PC-9 (cell line): ENCODE results near the gene SLC35F3. TPM values are rescaled to one million over a fixed set of nuclear protein-coding genes. Genes with fewer than 3 reads are reported as not detected.

ENCODE experiments used
- BruUV-seq: library from RNA; stranded (reverse); fragments of 400-500 nt; replicated peaks from 2 replicates; lab custom pipeline; 2021; lab: Mats Ljungman, UMichigan
- CTCF ChIA-PET: fragments of 300-600 bp; sonication (Branson Sonifier 250); formaldehyde crosslinking; loops from one replicate; lab custom pipeline; 2022; ENCODE audit warnings: antibody characterized with exemption; lab: Charles Lee
- POLR2A ChIA-PET: fragments of 300-600 bp; sonication (Branson Sonifier 250); formaldehyde crosslinking; loops from one replicate; lab custom pipeline; 2022; ENCODE audit warnings: antibody characterized with exemption; ENCODE audit not compliant: unreplicated experiment; lab: Charles Lee
- DNase-seq, 2 experiments: peaks; one replicate each; pipeline versions ENCODE4 v3.0.0 to v3.0.0-alpha.2; 2015 to 2022; ENCODE audit warnings: mixed read lengths in 1 of 2
- H2AFZ ChIP-seq: fragments of 200-600 bp; sonication (generic); 2 replicates; pipeline ENCODE4 v1.8.1; 2017; ENCODE audit warnings: antibody characterized with exemption
- H3F3A ChIP-seq: fragments of 200-600 bp; sonication (generic); 2 replicates; pipeline ENCODE4 v1.8.1; 2017; ENCODE audit warnings: antibody characterized with exemption, mild to moderate bottlenecking, low read depth; ENCODE audit not compliant: insufficient read depth
- H3K27ac ChIP-seq: fragments of 200-600 bp; sonication (generic); 2 replicates; pipeline ENCODE4 v1.6.1; 2016; ENCODE audit warnings: mixed run types
- H3K27me3 ChIP-seq: fragments of 200-600 bp; sonication (generic); 2 replicates; pipeline ENCODE4 v1.6.1; 2016; ENCODE audit warnings: low read depth, mixed run types; ENCODE audit not compliant: insufficient read depth
- H3K36me3 ChIP-seq: fragments of 200-600 bp; sonication (generic); 2 replicates; pipeline ENCODE4 v1.6.1; 2016; ENCODE audit warnings: low read depth, mixed run types
- H3K4me1 ChIP-seq: fragments of 200-600 bp; sonication (generic); replicated peaks from 2 replicates; pipeline ENCODE4 v1.6.1; 2016; ENCODE audit warnings: mixed run types; ENCODE audit not compliant: insufficient read depth
- H3K4me2 ChIP-seq: fragments of 200-600 bp; sonication (generic); 2 replicates; pipeline ENCODE4 v1.6.1; 2017; ENCODE audit warnings: mixed run types
- H3K4me3 ChIP-seq: fragments of 200-600 bp; sonication (generic); 2 replicates; pipeline ENCODE4 v1.6.1; 2016; ENCODE audit warnings: mixed run types
- H3K79me2 ChIP-seq: fragments of 200-600 bp; sonication (generic); 2 replicates; pipeline ENCODE4 v1.6.1; 2017; ENCODE audit warnings: low read depth, mixed run types
- H3K9me2 ChIP-seq: fragments of 200-600 bp; sonication (generic); 2 replicates; pipeline ENCODE4 v1.8.1; 2017; ENCODE audit warnings: mild to moderate bottlenecking; ENCODE audit not compliant: insufficient read depth
- H3K9me3 ChIP-seq: fragments of 200-600 bp; sonication (generic); 2 replicates; pipeline ENCODE4 v1.8.1; 2016; ENCODE audit warnings: low read depth; ENCODE audit not compliant: insufficient read depth
- H4K20me1 ChIP-seq: fragments of 200-600 bp; sonication (generic); 2 replicates; pipeline ENCODE4 v1.8.1; 2017; ENCODE audit not compliant: insufficient read depth
- CTCF ChIP-seq: fragments of 200-600 bp; sonication (generic); conservative IDR thresholded peaks from 2 replicates; pipeline ENCODE4 v1.6.1; 2017; ENCODE audit warnings: mixed run types, antibody characterized with exemption, mild to moderate bottlenecking, moderate library complexity
- EZH2 ChIP-seq: fragments of 200-600 bp; sonication (generic); IDR thresholded peaks from 2 replicates; pipeline ENCODE4 v1.8.0; 2017; ENCODE audit warnings: antibody characterized with exemption, low read depth
- intact Hi-C: fragments of 100-400 bp; cut with micrococcal nuclease; formaldehyde crosslinking; loops from one replicate; pipeline ENCODE4 v1.10.0; 2022; ENCODE audit not compliant: unreplicated experiment
- total RNA-seq: library from RNA; stranded (reverse); gene quantifications from 2 replicates; pipeline ENCODE4 v1.2.3, GENCODE V29; 2021

Gene SLC35F3
- total RNA-seq, 1 experiment from 2014 or later, result 6.1 TPM

DNA sequence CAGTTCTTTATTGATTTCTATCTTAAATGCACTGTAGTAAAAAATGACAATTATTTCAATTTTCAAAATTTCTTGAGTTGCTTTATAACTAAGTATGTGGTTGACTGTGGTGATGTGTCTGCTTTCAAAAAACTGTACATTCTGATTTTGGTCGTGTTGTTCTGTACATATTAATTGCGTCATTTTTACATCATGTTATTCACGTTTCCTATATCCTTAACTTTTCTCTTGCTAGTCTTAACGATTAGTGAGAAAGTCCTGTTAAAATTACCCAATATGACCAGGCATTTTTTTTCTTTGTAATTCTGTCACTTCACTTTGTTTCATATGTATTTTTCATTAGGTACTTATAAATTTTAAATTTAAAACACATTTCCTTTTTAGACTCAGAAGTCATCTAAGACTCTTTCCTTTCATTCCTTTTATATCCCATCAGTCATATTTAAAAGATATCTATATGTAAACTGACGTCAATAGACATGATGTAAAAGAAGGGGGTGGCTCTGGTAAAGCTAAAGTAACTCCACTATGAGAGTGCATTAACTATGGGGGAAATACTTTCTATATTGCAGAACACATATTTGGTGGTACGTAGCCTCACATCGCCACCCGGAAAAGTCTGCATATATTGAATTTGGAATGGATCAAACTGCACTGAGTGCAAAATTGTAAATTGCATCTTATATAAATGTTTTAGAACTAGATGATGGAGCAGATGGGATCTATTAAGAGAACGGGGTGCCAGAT, 467.7 kb downstream of the SLC35F3 start:
- Histone ChIP-seq H3K4me3 (peak overlapping the region; percentile 98), H3K9me2 (no peaks in the 10 kb centered on the region), H3K36me3 (peaks cover 10% of the 10 kb centered on the region), H3K9me3 (0 out of 2 replicates have a peak, but pooled peaks cover 9% of the 10 kb centered on the region), H3K27ac (peak overlapping the region; percentile 99), H2AFZ (0 out of 2 replicates have a peak overlapping the region, but pooled peaks have one; percentile 98), H3F3A (peaks cover 34% of the 10 kb centered on the region), H3K4me2 (peak overlapping the region; percentile 91), H3K4me1 (peaks cover 46% of the 10 kb centered on the region), H3K27me3 (no peaks in the 10 kb centered on the region), H3K79me2 (peaks cover 50% of the 10 kb centered on the region), H4K20me1 (no peaks in the 10 kb centered on the region)
- POLR2A ChIA-PET, result no interaction called here
- CTCF ChIA-PET, result no interaction called here
- no peak for TF ChIP-seq EZH2
- TF ChIP-seq CTCF, result no peak
- no TSS peak for BruUV-seq
- no peak for DNase-seq
- intact Hi-C loops, result loop anchor here (5.0 to 10.0 kb wide), 2 partner anchors 723 to 955 kb away; partner anchors contain the start of genes ARID4B and GGPS1

DNA sequence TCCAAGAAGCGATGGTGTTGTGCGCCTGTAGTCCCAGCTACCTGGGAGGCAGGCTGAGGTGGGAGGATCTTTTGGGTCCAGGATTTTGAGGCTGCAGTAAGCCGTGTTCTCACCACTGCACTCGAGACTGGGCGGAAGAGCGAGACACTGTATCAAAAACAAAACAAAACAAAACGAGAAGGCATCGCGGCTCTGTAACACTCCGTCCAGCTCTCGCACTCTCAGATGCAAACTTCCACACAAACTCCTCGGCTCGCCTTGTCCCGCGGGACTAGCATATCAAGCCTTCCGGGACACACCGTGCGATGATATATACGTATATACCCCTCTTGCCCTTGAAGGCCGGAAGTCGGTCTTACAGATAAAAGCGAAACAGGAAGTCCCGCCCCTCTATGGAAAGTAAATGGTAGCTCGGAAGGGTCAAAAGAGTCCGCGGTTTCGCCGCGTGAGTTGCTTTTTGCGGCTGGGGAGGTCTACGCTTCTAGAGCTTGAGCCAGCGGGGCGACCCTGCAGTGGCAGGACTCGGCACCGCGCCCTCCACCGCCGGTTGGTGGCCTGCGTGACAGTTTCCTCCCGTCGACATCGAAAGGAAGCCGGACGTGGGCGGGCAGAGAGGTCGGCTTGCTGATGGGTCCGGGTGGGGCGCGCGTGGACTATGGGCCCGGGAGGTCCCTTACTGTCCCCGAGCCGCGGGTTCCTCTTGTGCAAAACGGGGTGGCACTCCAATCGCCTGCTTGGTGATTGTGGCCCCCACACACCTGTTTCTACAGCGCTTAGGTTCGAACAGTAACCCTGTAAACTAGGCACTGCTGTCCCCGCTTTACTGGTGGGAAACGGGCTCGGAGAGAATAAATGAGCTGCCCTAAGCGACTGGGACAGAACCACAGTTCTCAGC, 468.8 kb downstream of the SLC35F3 start, which contains the start of gene COA6:
Gene COA6, plus strand, starts transcription at position 393 of the 895 bp plus-strand sequence. Its CDS starts 11 bp downstream, at position 404.
- Histone ChIP-seq H3K4me2 (peak within 1 kb of the TSS; percentile 91), H3F3A (peaks cover 34% of the 10 kb centered on the region), H3K27me3 (no peaks in the 10 kb centered on the region), H3K4me1 (peaks cover 46% of the 10 kb centered on the region), H4K20me1 (no peaks in the 10 kb centered on the region), H3K27ac (peak within 1 kb of the TSS; percentile 99), H3K4me3 (peak within 1 kb of the TSS; percentile 98), H3K9me2 (no peaks in the 10 kb centered on the region), H3K9me3 (0 out of 2 replicates have a peak, but pooled peaks cover 7% of the 10 kb centered on the region), H3K36me3 (peaks cover 22% of the 10 kb centered on the region), H3K79me2 (peaks cover 50% of the 10 kb centered on the region), H2AFZ (peak within 1 kb of the TSS; percentile 98)
- ChIA-PET POLR2A (interaction anchor here (0.6 to 0.7 kb wide), 12 partner anchors 10 to 1520 kb away, joined by 3 to 6 read pairs (median 4); no protein-coding TSS in a partner anchor), CTCF (interaction anchor here (0.6 to 1.1 kb wide), 3 partner anchors 18 to 120 kb away, joined by 3 to 4 read pairs (median 3); no protein-coding TSS in a partner anchor)
- intact Hi-C loops, result loop anchor here (5.0 to 10.0 kb wide), 2 partner anchors 721 to 954 kb away; partner anchors contain the start of genes ARID4B and GGPS1
- BruUV-seq, result TSS peak; percentile 98
- TF ChIP-seq EZH2, result no peak
- TF ChIP-seq CTCF, result no peak
- peak; percentile 90 to 92 for DNase-seq

- Histone ChIP-seq H3K9me2 (no peaks in the 10 kb centered on the region), H3K36me3 (peaks cover 23% of the 10 kb centered on the region), H3K27me3 (no peaks in the 10 kb centered on the region), H3K4me2 (peak overlapping the region; percentile 91), H3F3A (peaks cover 34% of the 10 kb centered on the region), H3K4me1 (peaks cover 41% of the 10 kb centered on the region), H3K27ac (peak overlapping the region; percentile 99), H2AFZ (peak overlapping the region; percentile 98), H3K79me2 (peaks cover 50% of the 10 kb centered on the region), H4K20me1 (no peaks in the 10 kb centered on the region), H3K9me3 (0 out of 2 replicates have a peak, but pooled peaks cover 2% of the 10 kb centered on the region), H3K4me3 (peak overlapping the region; percentile 98)
- intact Hi-C loops, result loop anchor here (5.0 to 10.0 kb wide), 2 partner anchors 721 to 953 kb away; partner anchors contain the start of genes ARID4B and GGPS1
- ChIA-PET POLR2A (interaction anchor here (0.6 to 0.7 kb wide), 8 partner anchors 11 to 1520 kb away, joined by 3 to 6 read pairs (median 4); no protein-coding TSS in a partner anchor), CTCF (interaction anchor here (0.6 to 1.1 kb wide), 4 partner anchors 18 to 250 kb away, joined by 3 to 4 read pairs (median 3); no protein-coding TSS in a partner anchor)
- TF ChIP-seq EZH2 (no peak), CTCF (no peak)
- no peak for DNase-seq
- BruUV-seq, result no TSS peak
Measured at GRCh38 chr1:234373959-234374254, 469.4 kb downstream of the SLC35F3 start.
